CD4-positive, alpha-beta T cell treated with Interleukin-15 for 1 hour (primary cell): ENCODE data around the gene CDA.
"Not testable (repeated sequence)": the region's sequence is repeated elsewhere in the genome, so short reads cannot be mapped to it uniquely, and the experiment has no call there.

Experiments used
- DNase-seq: peaks from one replicate; pipeline ENCODE4 v3.0.0-alpha.2; 2020

The CDA gene

DNA sequence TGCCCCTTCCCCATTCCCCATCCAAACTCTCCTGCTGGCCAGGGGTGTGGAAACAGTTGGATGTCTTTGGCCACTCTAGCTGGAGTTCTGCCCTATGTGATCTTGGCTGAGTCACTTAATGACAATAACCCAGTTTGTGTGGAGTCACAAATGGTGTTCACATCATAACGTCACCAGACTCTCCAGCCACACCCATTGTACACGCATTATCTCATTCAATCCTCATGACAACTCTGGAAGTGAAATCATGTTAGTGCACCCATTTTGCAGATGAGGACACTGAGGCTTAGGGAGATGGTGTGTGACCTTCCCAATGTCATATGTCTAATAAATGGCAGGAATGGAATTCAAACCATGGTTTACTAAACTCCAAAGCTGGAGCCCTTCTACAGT is 1.2 kb upstream of the CDA start:
- no peak for DNase-seq

DNA sequence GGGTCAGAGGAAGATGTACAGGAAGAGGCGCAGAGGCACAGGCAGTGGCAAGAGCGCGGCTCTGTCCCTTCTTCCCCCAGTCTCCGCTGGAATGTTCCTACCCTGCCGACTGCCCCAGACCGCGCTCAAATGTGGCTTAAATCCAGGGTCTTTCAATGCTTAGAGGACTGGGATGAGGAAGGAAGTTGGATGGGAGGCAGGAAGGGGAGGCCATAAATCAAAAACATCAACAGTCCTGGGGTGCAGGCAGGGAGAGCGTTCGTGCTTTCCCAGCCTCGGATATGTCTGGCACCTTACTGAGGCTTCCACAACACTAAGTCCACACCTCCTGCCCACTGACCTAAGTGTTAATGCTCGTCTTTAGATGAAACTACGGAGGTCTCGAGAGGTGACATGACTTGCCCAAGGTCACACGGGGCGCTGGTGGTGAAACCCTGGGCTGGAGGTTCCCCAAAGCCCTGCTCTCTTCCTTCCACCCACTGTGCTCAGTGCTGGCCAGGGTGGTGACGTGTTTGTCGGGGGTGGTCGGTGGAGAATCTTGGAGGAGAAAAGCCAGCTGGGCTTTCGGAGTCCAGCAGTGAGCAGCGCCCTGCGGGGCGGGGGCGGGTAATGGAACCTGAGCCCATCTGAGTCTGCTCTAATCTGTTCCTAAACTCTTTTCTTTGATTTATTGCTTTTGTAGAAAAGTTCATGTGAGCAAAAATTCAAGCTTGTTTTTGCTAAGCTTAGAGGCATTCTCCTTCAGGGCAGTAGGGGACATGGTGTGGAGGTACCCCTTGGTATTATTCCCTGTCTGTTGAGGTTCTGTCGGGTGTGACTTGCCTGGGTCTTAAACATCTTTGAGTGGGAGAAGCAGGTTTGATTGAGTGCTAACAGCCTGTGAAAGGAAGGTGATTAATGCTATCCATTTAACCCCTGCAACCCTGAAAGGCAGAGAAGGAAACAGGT is 708 bp downstream of the CDA start:
- DNase-seq: peak; percentile 49

DNA sequence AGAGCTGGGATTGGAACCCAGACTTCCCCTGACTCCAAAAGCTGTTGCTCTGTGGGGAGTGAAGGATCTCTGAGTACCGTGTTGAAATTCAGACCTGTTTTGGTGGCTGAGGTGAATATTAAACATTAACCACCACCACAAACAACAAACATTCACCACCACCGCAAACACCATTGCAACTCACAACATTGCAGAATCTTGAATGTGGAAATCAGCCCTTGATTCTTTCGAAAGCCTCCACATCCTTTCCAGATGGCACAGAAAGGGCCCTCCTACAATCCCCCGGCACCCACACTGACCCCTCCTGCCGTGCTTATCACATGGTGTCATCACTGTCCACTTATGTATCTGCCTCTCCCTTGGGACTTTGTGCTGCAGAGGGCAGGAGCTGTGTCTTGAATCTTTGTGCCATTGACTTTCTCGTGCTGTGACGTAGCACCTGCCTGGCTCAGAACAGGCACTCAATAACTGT is 1.4 kb downstream of the CDA start:
- peak; percentile 52 for DNase-seq

DNA sequence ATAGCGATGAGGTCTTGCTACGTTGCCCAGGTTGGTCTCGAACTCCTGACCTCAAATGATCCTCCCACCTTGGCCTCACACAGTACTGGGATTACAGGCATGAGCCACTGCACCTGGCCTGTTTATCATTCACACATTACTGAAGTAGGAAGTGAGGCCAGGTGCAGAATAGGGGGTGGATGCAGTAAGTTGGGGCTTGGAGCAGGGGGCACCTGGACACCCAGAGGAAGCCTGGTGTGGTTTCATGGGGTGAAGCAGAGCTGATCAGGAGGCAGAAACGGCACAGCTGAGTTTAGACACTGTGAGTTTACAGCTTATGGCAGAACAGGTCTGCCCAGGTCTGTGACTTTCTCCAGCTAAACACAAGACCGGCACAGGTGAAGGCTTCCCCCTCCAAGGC is 4.9 kb downstream of the CDA start:
- DNase-seq: no peak

DNA sequence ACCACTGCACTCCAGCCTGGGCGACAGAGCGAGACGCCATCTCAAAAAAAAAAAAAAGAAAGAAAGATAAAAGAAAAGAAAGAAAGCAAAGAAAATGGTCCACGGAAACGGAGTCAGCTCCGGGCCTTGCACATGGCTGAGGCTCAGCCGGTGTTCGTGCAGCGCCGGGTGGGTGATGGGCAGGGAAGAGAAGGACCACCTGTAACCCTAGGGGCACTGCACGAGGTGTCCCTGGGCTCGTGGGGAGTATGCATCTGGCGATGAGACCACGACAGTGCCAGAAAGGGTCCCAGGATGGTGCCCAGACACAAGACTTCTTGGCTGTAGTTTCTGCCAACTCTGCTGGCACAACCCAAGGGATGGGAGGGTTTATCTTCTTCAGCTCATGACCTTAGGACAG is 5.8 kb downstream of the CDA start:
- DNase-seq: no peak

DNA sequence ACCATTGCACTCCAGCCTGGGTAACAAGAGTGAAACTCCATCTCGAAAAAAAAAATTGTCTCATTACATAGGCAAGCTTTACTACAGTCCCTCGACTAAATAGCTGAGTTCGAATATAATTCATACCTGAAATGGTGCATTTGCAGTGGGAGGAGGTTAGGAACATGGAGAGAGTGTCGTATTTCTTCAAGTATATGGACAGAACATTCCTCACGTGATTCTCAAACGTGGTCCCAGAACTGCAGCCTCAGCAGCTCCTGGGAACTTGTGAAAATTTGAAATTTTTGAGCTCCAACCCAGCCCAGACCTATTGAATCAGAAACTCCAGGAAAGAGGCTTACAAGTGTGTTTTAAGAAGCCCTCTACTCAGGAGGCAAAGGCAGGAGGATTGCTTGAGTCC is 7.2 kb downstream of the CDA start:
- no peak for DNase-seq

DNA sequence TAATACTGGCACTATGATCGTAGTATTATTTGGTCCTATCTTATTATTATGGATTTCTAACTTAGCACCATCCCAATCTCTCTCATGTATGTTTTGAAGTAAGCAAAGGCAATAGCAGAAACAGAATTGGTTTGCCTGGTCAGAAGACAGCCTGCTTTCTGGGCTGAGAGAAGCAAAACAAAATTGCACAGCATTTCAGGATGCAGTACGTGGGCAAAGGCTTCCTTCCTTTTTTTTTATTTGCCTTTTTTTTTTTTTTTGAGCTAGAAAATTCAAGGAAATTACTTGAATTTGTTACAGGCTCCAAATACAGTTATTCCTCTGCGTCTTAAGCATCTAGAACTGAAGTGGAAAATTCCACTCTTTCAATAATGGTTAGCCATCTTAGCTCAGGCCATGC is 8.8 kb downstream of the CDA start:
- no peak for DNase-seq

DNA sequence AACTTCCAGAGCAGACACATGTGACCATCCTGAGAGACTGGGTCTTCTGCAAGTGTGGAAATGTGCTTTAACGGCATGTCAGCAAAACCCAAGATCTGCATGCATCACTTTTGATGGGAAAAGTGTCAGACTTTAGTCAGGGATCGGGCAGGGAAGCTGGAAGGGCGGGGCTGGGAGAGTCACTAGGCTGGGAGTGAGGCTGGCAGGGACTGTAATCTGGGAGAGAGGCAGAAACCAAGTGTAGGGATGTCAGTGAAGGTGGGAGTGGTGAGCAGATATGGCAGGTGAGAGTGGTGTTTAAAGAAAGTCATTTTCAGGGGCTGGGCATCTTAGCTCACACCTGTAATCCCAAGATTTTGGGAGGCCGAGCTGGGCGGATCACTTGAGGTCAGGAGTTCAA is 11.3 kb downstream of the CDA start:
- no peak for DNase-seq

DNA sequence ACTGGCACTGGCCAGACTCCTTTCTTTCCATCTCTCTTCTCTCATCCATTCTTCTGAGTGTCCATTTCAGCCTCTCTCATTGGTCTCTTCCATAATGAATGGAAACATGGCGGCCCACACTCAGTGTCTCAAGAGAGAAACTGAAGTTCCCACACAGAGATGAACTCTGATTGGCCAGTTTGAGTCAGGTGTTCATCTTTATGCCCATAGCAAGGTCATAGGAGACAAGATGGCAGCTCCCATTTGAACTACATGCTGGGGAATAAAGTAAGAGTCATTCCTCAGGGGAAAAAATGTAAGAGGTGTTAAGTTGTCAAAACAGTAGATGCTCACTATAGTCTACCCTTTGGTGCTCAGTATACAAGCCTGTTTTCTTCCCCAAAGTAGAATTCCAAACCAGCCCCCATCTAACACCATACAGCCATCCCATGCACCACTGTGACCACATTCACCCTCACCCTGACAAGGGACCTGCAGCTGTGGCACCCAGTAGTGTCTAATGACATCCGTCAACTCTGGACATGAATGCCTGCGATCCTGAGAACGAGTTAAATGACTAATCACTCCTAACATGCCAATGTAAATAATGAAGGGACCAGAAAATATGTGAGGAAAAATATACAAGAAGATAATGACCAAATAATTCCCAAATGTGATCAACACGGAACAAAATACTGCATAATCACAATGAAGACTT is 12.4 kb downstream of the CDA start:
- DNase-seq: no peak

DNA sequence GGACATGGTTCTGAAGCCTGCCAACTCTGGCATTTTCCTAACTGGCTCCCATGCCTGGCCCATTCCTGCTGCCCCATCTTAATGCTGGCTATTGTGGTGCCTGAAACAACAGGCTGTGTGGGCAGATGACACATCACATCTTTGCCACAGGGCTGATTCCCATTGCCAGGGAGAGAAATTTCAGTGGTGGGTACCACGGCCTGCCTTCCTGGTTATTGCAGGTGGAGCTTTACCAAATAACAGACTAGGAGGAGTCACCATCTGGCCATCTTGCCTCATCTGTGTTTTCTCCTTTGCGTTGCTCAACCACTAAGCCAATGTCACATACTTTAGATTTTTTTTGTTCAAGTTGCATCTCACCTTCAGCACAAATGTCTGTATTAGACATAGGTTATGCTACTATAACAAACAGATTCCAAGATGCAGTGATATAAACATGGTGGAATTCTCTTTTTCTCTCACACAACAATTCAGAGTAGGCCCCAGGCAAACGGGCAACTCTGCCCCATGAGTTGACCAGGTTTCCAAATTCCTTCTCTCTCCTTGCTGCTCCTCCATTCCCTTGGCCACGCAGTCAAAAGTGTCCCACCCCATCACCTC is 14.1 kb downstream of the CDA start:
- no peak for DNase-seq

DNA sequence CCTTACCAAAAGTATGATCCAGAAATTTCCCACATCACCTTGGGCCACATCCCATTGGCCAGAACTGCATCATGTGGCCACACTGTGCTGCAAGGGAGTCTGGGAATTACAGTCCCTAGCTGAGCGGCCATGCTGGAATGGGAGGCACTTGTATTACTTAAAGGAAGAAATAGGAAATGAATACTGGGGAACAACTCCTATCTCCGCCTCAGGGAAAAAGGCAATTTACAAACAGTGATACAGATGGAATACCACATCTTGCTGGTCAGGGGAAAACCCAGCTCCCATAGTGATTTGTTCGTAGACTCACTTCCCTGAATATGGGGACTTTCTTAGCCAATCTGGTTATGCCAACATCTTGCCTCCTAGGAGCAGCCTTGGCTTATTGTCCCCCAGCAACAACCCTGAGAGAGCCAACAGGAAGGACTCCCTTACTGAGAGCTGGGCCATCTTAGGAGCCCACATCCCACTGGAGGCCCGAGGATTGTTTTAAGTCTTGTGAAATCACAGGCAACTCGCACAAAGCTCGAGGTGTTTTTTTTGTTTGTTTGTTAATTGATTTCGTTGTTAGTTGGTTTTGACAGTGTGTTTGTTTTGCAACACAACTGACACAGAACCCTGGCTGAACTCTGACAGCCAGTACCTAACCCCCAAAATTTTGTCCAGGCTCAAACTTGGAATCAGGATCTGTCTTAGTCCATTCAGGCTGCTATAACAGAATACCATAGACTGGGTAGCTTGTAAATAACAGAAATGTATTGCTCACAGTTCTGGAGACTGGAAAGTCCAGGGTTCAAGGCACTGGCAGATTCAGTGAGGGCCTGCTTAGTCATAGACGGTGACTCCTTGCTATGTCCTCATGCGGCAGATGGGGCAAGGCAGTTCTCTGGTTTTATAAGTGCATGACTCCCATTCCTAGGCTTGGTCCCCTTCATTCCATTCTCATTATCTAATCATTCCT is 14.9 kb downstream of the CDA start:
- peak; percentile 43 for DNase-seq

DNA sequence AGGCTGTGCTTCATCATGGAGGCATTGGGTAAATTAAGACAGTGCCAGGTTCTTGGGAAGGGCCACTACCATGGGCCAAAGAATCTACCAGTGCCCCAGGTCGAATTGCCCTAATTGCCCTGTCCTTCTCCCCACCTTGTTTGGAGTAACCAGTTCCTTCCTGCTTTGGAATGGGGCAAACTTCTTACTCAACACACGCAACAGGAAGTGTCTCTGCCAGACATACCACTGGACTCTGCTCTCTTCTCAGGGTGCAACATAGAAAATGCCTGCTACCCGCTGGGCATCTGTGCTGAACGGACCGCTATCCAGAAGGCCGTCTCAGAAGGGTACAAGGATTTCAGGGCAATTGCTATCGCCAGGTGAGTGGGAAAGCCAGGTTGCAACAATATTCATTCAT is 15.8 kb downstream of the CDA start:
- DNase-seq: no peak

DNA sequence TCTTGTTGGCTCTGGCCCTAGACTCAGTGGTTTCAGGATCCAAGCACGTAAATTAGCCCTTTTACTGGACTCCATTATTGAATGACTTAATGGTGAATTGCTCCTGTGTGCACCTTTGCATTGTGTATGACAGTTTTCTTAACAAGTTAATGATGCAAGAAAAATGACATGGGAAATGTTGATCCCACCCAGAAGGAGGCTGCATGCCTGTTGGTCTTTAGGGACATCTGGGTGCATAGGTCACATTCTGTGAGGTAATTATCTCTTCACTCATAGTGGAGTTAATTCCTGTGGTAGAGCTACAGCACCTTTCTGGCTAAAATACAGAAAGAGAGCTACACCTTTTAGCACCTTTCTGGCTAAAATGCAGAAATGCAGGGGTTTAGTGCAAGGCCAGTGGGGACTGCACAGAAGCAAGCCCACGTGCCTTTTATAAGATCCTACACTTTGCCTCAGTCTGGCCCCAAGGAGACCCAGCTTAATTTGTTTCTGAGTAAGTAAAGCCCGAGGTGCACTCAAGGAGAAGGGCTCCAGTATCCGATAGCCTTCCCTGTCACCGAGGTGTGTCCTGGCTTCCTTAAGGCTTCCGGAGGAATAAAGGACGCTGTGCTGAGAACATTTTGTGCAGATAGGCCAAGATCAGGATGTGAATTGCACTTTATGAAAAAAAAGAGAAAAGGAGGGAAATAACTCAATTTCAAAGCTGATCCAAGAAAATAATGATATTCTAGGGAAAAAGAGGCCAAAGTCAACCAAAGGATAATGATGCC is 18.1 kb downstream of the CDA start:
- not testable (repeated sequence) for DNase-seq

DNA sequence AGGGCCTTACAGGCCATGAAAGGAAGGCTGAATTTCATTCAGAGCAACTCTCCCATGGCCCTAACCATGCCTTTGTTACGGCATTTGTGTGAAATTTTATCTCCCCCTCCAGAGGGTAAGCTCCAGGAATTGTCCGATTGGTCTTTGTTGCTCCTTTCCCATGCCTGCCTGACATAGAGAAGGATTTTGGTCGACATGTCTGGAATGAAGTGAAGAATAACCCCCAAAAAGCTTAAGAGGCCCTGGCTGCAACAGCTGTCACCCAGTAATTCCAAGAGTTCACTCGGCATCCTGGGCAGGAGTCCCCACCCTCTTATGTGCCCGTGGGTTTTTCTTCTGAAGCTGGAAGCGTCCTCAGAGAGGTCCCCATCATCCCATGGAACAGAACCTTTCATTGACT is 20.6 kb downstream of the CDA start:
- no peak for DNase-seq

DNA sequence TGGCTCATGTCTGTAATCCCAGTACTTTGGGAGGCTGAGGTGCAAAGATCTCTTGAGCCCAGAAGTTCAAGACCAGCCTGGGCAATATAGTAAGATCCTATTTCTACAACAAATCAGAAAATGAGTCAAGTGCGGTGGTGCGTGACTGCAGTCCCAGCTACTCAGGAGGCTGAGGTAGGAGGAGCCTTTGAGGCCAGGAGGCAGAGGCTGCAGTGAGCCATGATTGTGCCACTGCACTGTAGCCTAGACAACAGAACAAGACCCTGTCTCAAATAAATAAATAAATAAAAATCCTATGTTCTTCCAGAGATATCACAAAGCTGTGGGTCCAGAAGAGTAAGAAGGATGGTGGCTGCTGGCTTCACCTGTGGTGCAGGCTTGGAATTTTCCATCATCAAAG is 22.1 kb downstream of the CDA start:
- DNase-seq: no peak

DNA sequence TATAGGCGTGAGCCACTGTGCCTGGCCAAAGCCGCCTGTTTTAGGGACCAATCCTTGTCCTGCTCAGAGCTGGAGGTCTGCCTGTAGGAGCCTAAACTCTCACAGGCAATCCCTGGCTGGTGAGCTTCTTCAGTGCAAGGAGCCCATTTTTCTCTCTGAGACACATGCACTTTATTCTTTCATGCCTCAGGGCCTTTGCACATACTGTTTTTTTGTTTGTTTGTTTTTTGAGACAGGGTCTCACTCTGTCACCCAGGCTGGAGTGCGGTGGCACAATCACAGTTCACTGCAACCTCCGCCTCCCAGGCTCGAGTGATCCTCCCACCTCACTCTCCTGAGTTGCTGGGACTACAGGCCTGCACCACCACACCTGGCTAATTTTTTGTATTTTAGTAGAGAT is 22.8 kb downstream of the CDA start:
- no peak for DNase-seq

DNA sequence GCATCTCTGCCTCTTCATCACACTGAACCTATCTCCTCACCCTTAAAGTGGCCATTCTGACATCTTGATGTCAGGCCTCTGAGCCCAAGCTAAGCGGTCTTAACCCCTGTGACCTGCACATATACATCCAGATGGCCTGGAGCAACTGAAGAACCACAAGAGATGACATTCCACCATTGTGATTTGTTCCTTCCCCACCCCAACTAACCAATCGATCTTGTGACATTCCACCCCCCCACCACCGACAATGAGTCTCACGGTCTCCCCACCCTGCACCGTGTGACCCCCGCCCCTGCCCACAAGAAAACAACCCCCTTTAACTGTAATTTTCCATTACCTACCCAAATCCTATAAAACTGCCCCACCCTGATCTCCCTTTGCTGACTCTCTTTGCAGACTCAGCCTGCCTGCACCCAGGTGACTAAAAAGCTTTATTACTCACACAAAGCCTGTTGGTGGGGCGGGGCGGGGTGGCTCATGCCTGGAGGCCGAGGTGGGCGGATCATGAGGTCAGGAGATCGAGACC is 23.4 kb downstream of the CDA start:
- DNase-seq: no peak

DNA sequence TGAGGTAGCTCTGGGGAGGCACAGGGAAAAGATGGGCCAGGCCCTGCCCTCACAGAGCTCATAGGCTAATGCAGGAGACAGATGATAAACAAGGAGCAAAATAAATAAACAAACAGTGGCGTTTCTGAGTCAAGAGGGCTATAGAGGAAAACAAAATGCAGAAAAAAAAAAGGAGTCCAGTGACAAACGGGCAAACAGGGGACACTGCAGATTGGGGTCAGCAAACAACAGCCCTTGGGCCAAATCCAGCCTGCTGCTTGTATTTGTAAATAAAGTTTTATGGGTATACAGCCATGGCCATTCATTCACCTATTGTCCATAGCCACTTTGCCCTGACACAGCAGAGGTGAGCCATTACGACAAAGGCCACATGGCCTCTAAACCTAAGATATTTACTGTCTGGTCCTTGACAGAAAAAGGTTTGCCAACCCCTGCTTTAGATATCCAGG is 25.3 kb downstream of the CDA start:
- DNase-seq: no peak

DNA sequence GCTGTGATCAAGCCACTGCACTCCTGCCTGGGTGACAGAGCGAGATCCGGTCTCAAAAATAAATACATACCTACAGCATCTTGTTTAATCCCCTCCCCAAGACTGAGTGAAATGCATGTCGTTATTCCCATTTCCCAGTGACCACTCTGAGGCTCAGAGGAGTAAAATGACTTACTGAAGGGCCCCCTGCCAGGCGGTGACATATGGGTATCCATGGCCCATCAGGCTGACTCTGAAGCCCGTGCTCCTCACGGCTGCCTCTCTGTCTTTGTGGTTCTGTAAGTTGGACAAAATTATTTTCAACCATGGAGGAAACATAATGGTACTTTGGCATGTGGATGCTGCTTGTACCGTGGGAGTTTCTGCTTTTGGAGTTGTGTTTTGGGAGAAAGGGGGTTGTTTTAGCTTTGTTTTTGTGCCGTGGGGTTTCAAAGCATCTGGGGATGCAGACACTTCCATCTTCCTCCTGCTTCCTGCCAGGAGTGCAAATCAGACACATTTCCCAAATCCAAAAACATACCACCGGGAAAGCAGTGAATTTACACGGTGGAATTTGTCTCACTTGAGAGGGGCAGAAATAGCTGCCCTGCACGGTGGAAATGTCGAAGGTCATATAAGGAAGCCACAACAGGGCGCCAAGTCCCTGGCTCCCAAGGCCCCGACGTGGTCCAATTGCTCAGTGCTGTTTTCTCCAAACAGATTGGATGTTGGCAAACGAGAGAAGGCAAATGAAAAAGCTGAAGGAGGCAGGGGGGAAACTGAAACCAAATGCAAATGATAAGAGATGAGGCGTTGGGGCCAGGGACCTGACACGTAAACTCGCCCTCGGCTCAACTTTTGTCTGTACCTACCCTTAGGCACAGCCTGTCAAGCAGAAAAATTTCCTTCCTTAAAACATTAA is 27.3 kb downstream of the CDA start:
- DNase-seq: no peak

DNA sequence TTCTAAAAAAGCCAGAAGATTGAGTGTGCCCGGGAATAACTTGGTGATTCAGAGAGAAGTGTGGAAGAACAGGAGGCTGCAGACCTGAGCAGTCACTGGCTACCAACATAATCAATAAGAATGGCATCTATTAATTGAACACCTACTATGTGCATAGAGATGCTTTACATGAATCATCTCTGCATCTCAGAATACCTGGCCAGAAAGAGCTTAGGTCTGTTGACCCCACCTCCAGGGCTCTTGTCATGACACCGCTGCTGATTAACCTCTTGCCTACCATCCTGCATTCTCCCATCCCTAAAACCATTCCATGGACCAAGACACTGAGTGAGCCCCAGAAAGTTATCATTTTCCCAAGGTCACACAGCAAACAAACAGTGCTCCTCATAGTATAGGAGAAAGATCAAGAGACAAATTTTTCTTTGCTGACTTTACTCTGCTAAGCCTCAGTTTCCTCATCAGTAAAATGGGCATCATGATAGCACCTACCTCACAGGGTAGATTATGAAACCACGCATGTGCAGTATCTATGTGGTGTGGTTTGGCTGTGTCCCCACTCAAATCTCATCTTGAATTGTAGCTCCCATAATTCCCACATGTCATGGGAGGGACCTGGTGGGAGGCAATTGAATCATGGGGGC is 28.1 kb downstream of the CDA start:
- DNase-seq: no peak
